GM13977 (cell line): Measurements from ENCODE around the gene ACSF3.
"Not testable (repeated sequence)": the region's sequence is repeated elsewhere in the genome, so short reads cannot be mapped to it uniquely, and the experiment has no call there.

Source experiments
- DNase-seq: peaks from one replicate; pipeline ENCODE4 v3.0.0; 2012; ENCODE audit warnings: low spot score
- CTCF ChIP-seq: IDR thresholded peaks from 2 replicates; pipeline ENCODE4 v1.5.1; 2012; ENCODE audit warnings: mild to moderate bottlenecking, control low read depth; ENCODE audit not compliant: insufficient read depth; ENCODE audit errors: extremely low read depth, missing control alignments
- in situ Hi-C: fragments of 300-500 bp; cut with MboI; formaldehyde crosslinking; loops from one replicate; pipeline ENCODE4 v1.12.0; 2022; ENCODE audit warnings: low sequenced_read_pairs, low pct_unique_long_range_greater_than_20kb, mixed read lengths, inconsistent platforms; ENCODE audit not compliant: unreplicated experiment

The ACSF3 gene

GRCh38 chr16:89189358-89190025, 95.8 kb downstream of the ACSF3 start:
- DNase-seq = no peak
- in situ Hi-C loops = no loop called here

GRCh38 chr16:89190150-89190958, 96.7 kb downstream of the ACSF3 start:
- TF ChIP-seq CTCF = no peak
- in situ Hi-C loops = no loop called here
- DNase-seq = no peak

More at GRCh38 chr16:89189358-89190025, 95.8 kb downstream of the ACSF3 start:
- no peak for TF ChIP-seq CTCF

GRCh38 chr16:89191033-89191900, 97.6 kb downstream of the ACSF3 start:
- no peak for DNase-seq
- no peak for TF ChIP-seq CTCF
- in situ Hi-C loops = no loop called here

GRCh38 chr16:89191901-89192185, 98.2 kb downstream of the ACSF3 start:
- in situ Hi-C loops = no loop called here
- no peak for DNase-seq
- TF ChIP-seq CTCF = no peak

GRCh38 chr16:89192186-89192955, 98.7 kb downstream of the ACSF3 start:
- DNase-seq = peak; percentile 86

GRCh38 chr16:89192956-89193575, 99.4 kb downstream of the ACSF3 start:
- in situ Hi-C loops = no loop called here
- TF ChIP-seq CTCF = no peak
- peak; percentile 87 for DNase-seq

More at GRCh38 chr16:89192186-89192955, 98.7 kb downstream of the ACSF3 start:
- in situ Hi-C loops = not testable (repeated sequence)
